Astrocyte (in vitro differentiated cells and primary cell): ENCODE measurements around the gene DOCK2.

Experiments used
- CTCF ChIP-seq: IDR thresholded peaks from 2 replicates; pipeline ENCODE4 v1.5.1; 2011; ENCODE audit warnings: low read depth, mild to moderate bottlenecking, inconsistent platforms, low read length, moderate library complexity; ENCODE audit not compliant: insufficient read depth
- EZH2 ChIP-seq: IDR thresholded peaks from 2 replicates; pipeline ENCODE4 v1.6.1; 2012; ENCODE audit warnings: mild to moderate bottlenecking, low read length, inconsistent platforms; ENCODE audit not compliant: insufficient read depth

DNA sequence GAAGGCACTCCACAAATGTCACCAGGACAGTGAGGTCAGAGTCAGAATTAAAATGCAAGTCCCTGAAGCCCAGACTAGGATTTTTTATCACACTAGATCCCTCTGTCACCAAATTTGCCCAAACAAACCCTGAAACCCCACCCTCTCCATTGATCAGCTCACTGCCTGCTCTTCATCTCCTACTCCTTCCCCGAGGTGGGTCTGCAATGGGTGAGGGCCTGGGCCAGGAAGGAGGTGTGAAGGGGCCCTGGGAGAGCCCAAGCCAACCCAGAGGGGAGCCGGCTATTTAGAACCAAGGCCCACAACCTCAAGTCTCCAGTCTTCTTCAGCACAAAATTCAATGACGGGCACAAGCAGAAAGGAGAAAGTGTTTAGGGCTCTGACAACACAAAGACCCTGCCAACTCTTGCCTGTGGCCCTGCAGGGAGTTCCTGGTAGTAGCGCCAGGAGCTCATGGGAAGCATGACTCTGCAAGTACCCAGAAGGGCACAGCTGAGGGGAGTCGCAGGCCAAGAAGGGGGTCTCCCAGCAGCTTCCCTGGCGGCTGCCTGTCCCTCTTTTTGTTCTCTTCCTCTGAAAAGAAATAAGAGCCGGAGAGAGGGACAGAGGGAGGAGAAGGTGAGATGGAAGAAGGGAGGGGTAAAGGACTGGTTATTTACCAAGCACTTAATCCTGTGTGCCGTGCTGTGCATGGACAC, 474.2 kb downstream of the DOCK2 start:
- TF ChIP-seq CTCF (no peak), EZH2 (no peak)
